ENCODE data around the gene ZNF792. TPM values are rescaled to one million over a fixed set of nuclear protein-coding genes. Genes with fewer than 3 reads are reported as not detected.

Gene ZNF792
- total RNA-seq (2012; rRNA removed) (3.9 and 4.8 TPM in 2 replicates), polyA plus RNA-seq (2012; rRNA removed) (1.2 and 1.5 TPM in 2 replicates), Bru-seq, nascent RNA (percentile 44 among the genes with signal in this experiment), BruChase-seq, experiment 1, labeled RNA remaining after a 6-hour chase (percentile 43 among the genes with signal in this experiment), BruChase-seq, experiment 2, labeled RNA remaining after a 2-hour chase (percentile 55 among the genes with signal in this experiment)
- polyA plus RNA-seq (2012; cell fraction: cytosol; rRNA removed) = 0.42 and 0.69 TPM in 2 replicates
- polyA plus RNA-seq (2012; cell fraction: nucleus; rRNA removed; ENCODE audit: low replicate concordance) = 0.84 and 1.6 TPM in 2 replicates
- long read RNA-seq, partial matches to known transcripts = 0 of 2 reads
- long read RNA-seq, other reads (novel, unspliced or antisense) = 0 of 2 reads

DNA sequence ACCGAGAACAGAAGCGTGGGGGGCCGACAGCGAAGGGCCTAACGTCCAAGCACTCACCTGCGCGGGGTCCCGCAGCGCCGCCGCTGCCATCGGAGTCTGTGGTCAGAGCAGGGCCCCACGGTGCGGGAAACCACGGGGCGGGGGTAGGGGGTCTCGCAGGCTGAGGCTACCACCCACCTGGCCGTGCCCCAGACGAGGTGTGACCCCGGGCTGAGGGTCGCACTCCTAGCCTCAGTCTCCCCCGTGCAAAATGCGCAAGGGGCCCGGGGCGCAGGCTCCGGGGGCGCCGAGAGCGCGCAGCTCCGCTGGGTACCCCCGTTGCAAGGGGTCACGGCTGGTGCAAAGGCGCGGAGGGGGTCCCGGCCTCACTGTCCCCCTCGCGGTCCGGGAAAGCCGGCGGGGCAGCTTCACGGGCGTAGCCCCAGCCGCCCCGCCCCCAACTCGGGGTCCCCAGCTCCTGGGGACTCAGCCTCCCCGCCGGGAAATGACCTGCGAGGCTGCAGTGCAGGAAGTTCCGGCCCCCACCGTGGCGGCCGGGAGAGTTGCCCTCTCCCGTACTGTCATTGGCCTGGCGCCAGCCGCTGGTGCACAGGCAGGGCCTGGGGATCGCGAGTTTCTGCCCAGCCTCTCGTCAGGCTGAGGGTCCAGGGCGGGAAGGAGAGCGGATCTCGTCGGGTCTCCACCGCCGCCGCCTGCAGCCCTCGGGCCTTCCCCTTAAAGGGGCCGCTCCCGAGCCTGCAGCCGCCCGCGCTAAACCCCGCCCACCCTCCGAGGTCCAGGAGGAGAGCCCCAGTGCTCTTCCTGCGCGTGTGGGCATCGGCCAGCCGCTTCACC, at the start of gene ZNF792:
TSS of gene ZNF792 (minus strand) at position 657 of the 834 bp plus-strand sequence. CDS start at position 90, 567 bp downstream.
- 1% methylated on average over 24 of the region's 78 CpGs; no CpG with 5 or more reads in 1 of the 2 experiments for WGBS, 2 experiments (ENCODE audit: extremely low coverage in 2 of 2, insufficient read length in 1 of 2)
- H3K18ac ChIP-seq (ENCODE audit: low read depth, low read length) = no peak within 1 kb of the TSS
- no TSS peak for BruUV-seq (replicated peaks)

More for the DNA sequence above, at the start of gene ZNF792:
- H3K9me1 ChIP-seq (ENCODE audit: insufficient read depth, low read length) = peaks cover 20% of the 10 kb centered on the region
- ATAC-seq (ENCODE audit: low read depth) (peak; percentile 93), DNase-seq (peak; percentile 34)
- H4K5ac ChIP-seq (ENCODE audit: low read depth, low read length) = 0 out of 2 replicates have a peak within 1 kb of the TSS, but pooled peaks have one; percentile 15
- TF ChIP-seq, protein P1, sequence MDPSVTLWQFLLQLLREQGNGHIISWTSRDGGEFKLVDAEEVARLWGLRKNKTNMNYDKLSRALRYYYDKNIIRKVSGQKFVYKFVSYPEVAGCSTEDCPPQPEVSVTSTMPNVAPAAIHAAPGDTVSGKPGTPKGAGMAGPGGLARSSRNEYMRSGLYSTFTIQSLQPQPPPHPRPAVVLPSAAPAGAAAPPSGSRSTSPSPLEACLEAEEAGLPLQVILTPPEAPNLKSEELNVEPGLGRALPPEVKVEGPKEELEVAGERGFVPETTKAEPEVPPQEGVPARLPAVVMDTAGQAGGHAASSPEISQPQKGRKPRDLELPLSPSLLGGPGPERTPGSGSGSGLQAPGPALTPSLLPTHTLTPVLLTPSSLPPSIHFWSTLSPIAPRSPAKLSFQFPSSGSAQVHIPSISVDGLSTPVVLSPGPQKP (IDR thresholded peaks at IDR 0.05; ENCODE audit: borderline replicate concordance, low read depth, low read length) = no peak
- 0 out of 2 replicates have a peak, but pooled peaks have one; percentile 24 for TF ChIP-seq MAZ (IDR thresholded peaks at IDR 0.05; ENCODE audit: borderline replicate concordance, low read depth, low read length)
- H2BK5ac ChIP-seq (ENCODE audit: low read depth, low read length, poor library complexity, severe bottlenecking) = no peak within 1 kb of the TSS
- no peak within 1 kb of the TSS for H2BK120ac ChIP-seq (ENCODE audit: low read depth, low read length)
- H3K4ac ChIP-seq (ENCODE audit: low read depth, low read length) = peak within 1 kb of the TSS; percentile 65
- dilution Hi-C loops (cut with HindIII; ENCODE audit: low sequenced_read_pairs, unreplicated experiment) (no loop called here), in situ Hi-C loops (cut with MboI; ENCODE audit: low sequenced_read_pairs) (no loop called here), intact Hi-C loops (cut with micrococcal nuclease) (no loop called here)
- H4K91ac ChIP-seq (ENCODE audit: insufficient read depth, low read depth, low read length) = no peak within 1 kb of the TSS; the same call in none of the 2 replicates
- peak within 1 kb of the TSS; percentile 75 for H3K4me3 ChIP-seq (ENCODE audit: insufficient read depth, low read depth, low read length)
- peak within 1 kb of the TSS; percentile 90 for H2AFZ ChIP-seq (replicated peaks; ENCODE audit: low read length, poor library complexity)
- H2AK9ac ChIP-seq (replicated peaks; ENCODE audit: low read depth, low read length, poor library complexity) = peak within 1 kb of the TSS; percentile 91
- peak within 1 kb of the TSS; percentile 81 for H3K14ac ChIP-seq (replicated peaks; ENCODE audit: low read depth, low read length)
- peak within 1 kb of the TSS; percentile 48; the same call in 1 of the 2 replicates for H3K27ac ChIP-seq (ENCODE audit: insufficient read depth, low read length)
- peak within 1 kb of the TSS; percentile 54 for H3K9ac ChIP-seq (ENCODE audit: low read depth, low read length)
- peak within 1 kb of the TSS; percentile 3; the same call in 1 of the 2 replicates for H3K56ac ChIP-seq (ENCODE audit: extremely low read depth, insufficient read depth, low read length)
- H3K23ac ChIP-seq (ENCODE audit: low read depth, low read length) = peak within 1 kb of the TSS; percentile 52; the same call in 1 of the 2 replicates
- H3K27me3 ChIP-seq (ENCODE audit: control insufficient read depth, insufficient read depth, low read length) = no peaks in the 10 kb centered on the region
- H2BK20ac ChIP-seq (ENCODE audit: low read depth, low read length) = no peak within 1 kb of the TSS
- peak within 1 kb of the TSS; percentile 11 for H2AK5ac ChIP-seq (ENCODE audit: low read depth, low read length)
- peaks cover 13% of the 10 kb centered on the region for H3K36me3 ChIP-seq (ENCODE audit: control insufficient read depth, insufficient read depth, low read length)
- H3K9me3 ChIP-seq (ENCODE audit: control insufficient read depth, insufficient read depth, low read length) = peaks cover 24% of the 10 kb centered on the region
- CTCF ChIA-PET = interaction anchor here (0.6 kb wide), 1 partner anchor 24 kb away, joined by 5 read pairs; no protein-coding TSS in a partner anchor
- peaks cover 26 to 43% of the 10 kb centered on the region in 2 experiments for H3K79me1 ChIP-seq (ENCODE audit: low read depth in 1 of 2, low read length in 2 of 2)
- H2BK15ac ChIP-seq (ENCODE audit: low read depth, low read length) = no peak within 1 kb of the TSS
- peak within 1 kb of the TSS; percentile 75 to 80; a peak in 3 of 4 replicates for H4K8ac ChIP-seq (ENCODE audit: low read depth in 2 of 2, low read length in 2 of 2)
- POLR2A ChIA-PET (ENCODE audit: unreplicated experiment) = no interaction called here
- peaks cover 3% of the 10 kb centered on the region for H3K4me1 ChIP-seq (ENCODE audit: control insufficient read depth, insufficient read depth, low read length)
- H3K4me2 ChIP-seq (ENCODE audit: low read depth, low read length) = peak within 1 kb of the TSS; percentile 90
- H4K20me1 ChIP-seq (ENCODE audit: insufficient read depth, low read length) = peaks cover 26% of the 10 kb centered on the region

Data from IMR-90 (cell line).